ENCODE measurements around the gene FBXW8.
A peak's percentile ranks its signal among the peaks of the same experiment; 100 is the strongest.

Gene FBXW8

DNA sequence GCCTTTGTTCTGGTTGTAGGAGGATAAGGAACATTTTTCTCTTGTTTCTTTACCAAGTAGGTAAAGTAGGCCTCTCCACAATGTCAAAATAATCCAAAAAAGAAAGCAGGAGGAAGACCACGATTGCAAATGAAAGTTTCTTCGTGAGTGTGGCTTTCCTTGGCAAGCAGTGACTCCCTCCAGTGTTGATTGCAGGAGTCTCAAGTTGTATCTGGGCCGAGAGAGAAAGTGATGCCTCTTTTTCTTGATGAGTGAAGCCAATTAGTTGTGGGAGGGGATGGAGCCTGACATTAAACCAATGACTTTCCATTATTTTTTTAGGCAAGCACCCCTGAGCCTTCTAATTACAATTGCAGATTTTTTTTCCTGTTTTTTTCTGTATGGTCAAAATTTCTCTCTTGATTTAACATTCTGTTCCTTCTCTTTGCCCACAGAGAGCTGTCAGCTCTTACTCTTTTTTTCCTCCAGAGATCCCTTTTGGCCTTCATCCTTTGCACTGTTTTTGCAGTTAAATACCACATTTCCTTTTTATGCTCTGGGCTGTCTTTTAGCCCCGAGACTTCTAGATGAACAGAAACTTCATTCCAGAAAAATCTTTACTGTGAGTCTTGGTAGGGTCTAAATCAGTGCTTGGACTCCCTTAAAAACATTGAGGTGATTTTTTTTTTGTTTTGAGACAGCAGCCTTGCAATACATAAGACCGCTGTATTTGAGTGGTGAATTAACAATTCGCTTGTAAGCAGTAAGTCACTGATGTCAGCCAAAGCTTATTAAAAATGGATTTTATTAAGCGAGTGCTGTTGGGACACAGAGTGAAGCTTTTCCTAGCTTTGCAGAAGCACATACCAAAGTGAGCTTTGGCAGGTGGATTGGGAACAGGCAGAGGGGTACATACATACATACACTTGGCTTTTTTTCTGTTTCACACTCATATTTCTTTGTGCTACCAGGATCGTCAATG is 15.8 kb downstream of the FBXW8 start:
- DNase-seq: no peak

DNA sequence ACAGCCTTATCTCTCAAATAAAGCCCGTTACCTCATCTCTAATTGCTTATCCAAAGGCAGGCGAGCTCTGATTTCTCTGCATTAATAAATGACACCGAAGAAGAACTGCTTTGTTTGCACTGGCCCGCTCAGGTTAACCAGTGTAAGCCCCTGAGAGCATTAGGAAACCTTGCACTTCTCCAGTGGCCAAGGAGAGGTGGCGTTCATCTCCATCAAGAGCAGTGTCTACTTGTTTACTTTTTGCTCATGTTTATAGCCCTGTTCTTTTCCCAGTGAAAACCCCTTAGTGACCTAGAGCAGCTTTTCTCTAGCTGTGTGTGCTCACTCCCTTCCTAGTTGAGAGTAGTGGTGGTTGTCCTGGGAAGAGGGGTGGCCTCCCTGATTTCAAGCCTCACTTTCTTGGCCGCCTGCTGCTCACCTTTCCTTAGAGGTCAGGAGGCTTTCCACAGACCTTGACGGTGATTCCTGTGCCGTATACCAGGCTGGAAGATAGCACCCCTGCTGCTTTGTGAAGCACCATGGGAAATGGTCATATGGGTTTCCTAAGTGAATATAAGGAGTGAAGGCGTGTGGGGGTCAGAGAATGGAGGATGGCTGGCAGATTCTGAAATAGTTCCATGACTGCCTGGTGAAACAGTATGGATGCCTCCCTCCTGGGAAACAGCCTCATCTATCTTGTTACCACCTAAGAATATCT is 16.6 kb downstream of the FBXW8 start:
- DNase-seq: no peak

DNA sequence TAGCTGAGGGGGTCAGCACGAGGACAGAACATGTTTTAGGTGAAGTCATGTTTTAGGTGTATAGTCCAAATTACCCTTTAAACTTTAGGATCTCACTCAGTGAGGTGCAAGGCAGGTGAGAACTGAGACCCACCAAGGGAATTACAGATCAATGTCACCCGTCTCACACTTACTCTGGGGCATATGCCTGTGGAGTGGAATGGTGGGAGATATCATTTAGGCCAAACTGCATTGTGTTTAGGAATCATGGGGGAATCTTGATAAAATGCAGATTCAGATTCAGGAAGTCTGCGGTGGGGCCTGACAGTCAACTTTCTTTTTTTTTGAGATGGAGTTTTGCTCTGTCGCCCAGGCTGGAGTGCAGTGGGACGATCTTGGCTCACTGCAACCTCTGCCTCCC is 17.8 kb downstream of the FBXW8 start:
- no peak for DNase-seq

DNA sequence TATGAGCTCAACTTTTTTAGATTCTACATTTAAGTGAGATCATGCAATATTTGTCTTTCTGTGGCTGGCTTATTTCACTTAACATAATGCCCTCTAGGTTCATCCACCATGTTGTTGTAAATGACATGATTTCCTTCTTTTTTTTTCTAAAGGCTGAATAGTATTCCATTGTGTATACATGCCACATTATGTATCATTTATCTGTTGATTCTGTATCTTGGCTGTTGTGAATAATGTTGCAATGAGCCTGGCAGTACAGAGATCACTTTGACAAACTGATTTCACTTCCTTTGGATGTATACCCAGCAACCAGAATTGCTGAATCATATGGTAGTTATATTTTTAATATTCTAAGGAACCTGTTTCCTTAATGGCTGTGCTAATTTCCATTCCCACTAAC is 19.1 kb downstream of the FBXW8 start:
- no peak for DNase-seq

DNA sequence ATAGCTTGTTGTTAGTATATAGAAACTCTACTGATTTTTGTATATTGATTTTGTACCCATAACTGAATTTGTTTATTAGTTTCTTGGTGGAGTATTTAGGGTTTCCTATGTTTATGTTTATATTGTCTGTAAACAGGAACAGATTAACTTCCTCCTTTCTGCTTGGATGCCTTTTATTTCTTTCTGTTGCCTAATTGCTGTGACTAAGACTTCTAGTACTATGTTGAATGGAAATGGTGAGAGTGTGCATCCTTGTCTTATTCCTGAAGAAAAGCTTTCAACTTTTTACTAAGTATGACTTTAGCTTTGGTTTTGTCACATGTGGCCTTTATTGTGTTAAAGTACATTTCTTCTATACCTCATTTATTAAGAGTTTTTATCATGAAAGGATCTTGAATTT is 20.9 kb downstream of the FBXW8 start:
- no peak for DNase-seq

DNA sequence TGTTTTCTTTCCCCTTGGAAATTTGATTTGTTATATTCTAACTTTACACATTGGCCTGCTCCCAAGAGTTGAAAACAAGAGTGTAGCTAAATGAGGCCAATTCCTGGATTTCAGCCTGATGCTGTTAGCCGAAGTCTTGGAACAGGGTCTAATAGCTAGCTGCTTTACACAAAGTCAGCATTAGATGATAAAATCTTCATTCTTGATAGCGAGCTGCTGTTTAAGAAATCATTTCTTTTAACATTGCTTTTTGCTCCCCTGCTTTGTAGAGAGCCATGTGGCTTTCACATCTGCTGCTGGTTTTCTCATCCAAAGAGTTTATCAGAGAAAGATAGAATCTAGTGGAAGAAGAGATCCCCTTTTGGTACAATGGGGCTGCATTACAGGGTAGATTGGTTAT is 22.3 kb downstream of the FBXW8 start:
- DNase-seq: no peak

DNA sequence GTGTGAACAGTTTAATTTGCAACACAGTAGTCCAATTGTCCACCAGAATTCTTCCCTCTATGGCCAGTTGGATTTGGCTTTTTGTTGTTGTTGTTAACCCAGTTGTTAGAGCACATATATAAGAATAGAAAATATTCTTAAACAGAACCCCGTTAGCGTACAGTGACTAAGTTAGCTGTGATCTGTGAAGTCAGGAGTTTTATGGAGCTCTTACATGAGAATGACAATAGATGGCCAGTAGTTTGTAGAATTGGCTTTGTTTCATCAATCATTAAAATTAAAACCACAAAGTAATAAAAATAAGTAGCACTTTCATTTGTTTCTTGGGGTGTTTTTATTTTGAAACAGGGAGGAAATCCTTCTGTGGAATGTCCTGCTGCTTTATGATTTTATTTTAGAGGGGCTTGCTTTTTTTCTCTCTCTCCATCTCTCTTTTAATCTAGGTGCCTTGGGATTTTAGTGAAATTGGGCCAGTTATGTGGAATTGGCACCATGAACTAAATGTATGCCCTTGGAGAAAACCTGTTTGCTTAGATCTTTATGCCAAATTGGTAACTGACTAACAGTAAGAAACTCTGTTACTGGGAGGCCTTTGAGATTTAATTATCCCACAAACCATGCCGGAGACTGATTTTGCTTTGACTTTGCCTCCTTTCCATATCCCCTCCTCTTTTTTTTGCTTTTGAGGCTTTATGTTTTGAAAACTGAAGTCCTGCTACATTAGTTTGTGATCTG is 22.9 kb downstream of the FBXW8 start:
- no peak for DNase-seq

DNA sequence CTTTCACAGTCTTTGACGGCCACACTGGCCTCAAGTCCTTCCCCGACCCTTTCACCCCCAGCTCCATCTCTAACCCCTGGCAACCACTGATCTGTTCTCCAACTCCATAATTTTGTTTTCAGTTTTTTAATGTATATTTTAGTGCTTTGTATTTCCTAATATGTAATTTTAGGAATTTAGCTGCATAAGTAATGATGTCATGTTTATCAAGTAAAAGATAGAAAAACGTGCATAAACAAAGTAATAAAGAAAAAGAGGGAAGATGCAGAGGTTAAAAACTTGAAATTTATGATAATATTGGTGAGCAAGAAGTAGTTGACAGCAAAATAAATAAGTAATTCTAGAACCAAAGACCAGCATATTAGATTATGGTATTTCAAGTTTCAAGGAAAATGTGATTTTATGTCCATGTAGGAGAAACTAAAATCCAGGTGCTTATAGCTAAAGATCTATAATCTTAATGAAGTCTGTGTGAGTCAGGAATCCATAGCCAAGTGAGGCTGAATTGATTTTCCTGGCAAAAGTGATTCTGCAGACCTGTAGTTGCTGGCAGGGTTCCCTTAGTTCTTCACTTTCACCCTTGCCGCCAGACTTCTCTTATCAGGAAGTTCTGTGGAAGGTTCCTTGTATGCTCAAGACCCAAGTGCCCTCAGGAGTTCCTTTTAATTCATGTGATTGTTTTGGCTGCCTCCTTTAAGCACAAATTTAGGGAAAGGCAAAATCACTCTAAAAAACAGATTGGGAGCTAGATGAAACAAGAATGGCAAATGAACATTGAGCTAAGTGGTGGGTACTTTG is 24.4 kb downstream of the FBXW8 start:
- DNase-seq: peak; percentile 63

DNA sequence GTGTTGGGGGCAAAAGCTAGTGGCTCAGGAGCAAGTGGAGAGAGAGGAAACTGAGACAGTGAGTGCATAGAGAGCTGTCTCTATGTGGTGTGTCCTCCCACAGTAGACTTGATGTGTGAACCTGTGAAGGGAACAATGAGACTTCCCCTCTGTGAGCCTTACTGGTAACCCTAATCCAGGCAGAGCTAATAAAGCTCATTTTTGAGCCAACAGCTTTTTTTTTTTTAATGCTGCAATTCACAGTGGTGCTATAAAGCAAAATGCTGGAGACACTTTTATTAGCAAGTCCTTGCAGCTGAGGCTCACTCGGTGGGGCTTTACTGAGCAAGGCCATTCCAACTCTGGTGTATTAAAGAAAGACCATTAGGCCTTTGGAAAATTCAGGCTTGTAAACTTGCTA is 26.9 kb downstream of the FBXW8 start:
- DNase-seq: no peak

DNA sequence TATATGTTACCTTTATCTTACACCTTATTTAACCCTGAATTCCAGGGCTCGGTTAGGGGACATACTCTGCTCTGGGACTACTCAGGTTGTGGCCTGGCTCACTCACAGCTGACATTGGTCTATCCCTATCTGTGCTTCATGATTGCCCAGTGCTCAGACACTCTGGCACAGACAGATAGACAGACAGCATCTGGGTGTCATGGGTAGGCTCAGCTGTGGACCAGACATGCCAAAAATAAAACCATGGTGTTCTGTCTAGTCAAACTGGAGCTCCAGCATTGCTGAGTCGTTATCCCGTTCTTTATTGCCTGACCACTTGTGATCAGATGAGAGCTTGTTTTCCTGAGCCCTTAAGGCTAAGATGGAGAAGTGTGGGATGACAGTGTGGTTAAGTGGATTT is 29.0 kb downstream of the FBXW8 start:
- DNase-seq: peak; percentile 13

DNA sequence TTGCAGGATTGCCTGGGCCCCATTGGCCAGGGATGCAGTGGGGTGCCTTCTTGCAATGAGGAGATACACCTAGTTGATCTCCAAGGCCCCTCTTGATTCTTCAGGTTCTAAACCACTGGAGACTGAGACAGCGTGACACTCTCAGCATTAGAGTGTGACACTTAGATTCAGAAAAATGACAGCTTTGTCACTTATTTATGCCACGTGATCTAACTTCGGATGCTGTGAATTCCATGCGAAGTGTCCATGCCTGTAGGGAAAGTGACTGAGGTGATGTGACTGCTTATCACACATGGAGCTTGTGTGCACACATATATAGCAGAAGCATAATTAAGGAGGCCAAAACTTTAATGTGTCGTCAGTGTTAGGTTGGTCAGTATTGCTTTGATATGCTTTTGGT is 30.4 kb downstream of the FBXW8 start:
- no peak for DNase-seq

DNA sequence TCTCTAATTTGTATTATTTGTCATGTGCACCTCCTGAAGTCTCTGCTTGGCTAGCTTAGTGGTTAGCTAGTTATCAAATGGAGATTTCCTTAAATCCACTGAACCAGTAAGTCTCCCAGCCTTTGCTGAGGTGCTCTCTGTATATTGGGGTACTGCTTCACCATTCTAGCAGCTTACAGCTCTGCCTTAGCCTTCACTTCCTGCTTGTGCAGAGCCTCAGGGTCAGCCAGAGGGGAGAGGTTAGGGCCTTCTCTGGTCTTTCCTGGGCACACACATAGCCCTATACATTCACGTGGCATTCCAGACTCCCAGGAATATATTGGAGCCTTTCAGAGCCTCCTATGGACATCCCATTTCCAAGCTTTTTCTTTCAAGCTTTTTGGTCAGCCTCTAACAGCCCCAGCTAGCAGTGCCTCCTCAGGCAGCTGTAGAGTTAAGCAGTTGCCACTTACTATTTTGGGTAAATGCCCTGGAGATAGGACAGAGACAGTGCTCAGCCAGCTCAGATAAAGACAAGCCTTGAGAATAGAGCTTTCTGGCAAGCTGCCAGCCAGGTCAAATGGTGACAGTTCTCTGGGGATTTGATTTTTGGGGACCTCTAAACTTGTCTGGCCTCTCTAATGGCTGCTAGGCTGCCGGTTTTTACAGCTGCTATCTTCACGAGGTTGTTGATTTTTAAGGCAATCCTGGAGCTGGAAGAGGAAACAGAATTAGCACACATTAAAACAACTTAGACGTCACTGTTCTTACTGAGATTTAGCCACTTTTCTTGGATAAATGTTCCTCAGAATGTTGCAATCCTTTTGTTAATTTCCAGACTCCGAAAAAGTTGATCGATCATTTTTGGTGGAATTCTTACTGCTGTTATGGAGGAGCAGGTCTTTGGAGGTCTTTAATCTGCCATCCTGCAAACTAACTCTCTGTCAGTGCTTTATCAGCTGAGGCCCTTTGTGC is 32.9 kb downstream of the FBXW8 start:
- DNase-seq: no peak

DNA sequence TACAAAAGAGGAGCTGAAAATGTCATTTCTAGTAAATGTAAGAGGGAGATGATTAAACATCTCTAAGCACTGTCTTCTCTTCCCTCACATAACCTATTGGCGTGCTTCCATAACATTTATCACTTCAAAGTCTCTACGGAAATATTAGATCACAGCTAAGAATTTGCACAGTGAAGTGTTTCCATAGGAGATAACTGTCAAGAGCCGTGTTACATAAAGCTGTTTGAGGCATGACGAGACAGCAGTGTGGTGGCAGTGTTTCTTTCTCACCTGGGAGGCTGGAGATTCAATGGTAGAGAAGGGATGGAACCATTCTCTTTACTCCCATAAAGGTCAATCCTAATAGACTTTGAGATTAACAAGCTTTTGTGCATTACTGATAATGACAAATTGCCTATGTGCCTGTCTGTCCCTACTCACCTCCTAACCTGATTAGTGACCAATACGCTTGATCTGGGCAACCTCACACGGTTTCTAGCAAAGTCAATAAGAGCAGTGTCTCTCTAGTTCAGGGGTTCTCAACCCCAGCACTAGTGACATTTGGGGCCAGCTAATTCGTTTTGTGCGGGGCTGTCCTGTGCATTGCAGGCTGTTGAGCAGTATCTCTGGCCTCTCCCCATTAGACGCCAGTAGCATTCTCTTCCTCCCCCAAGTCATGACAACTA is 35.3 kb downstream of the FBXW8 start:
- no peak for DNase-seq

DNA sequence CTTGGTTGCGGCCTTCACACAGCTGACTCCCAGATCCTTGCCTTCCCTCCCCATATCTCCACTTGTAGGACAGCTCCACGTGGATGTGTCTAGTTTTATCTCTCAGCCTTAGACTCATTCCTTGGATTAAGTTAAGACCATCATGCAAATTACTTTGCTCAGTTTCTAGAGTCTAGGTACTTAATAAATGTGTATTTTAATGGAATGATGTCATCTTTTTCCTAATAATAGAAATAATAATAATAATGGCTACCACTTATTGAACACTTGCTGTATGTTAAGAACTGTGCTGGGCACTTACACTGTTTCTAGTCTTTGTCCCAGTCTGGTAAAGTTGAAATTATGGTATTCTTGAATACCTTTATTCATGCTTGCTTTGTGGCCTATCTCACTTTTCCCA is 37.5 kb downstream of the FBXW8 start:
- DNase-seq: no peak

DNA sequence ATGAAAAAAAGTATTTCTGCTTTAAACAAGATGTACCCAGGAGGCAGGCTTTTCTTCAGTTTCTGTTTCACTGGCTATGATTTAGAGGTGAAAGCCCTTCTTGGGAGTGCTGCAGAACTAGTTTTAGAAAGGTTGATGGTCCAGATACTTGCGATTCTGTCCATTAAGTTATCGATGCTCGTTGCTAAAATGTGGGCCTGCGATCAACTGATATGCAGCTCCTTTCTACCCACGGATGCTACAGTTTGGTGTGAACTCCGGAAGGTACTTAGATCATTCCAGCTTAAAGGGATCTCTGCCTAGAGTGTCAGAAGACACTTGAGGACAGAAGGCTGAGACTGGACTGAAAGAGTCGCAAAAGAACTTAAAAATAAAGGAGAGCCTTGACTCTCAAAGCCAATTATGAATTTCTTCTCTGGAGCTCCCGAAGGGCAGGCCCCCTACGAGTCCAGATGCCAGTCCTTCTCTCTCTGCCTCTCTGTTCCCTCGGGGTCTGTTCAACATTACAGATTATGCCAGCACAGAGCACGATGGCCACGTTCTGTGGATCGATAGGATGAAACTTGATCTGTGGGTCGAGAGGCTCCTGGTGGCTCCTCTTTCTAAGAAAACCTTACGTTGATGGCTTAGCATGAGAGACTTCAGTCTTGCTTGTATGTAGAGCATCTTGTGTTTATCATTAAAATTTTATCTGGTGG is 40.0 kb downstream of the FBXW8 start:
- DNase-seq: no peak

DNA sequence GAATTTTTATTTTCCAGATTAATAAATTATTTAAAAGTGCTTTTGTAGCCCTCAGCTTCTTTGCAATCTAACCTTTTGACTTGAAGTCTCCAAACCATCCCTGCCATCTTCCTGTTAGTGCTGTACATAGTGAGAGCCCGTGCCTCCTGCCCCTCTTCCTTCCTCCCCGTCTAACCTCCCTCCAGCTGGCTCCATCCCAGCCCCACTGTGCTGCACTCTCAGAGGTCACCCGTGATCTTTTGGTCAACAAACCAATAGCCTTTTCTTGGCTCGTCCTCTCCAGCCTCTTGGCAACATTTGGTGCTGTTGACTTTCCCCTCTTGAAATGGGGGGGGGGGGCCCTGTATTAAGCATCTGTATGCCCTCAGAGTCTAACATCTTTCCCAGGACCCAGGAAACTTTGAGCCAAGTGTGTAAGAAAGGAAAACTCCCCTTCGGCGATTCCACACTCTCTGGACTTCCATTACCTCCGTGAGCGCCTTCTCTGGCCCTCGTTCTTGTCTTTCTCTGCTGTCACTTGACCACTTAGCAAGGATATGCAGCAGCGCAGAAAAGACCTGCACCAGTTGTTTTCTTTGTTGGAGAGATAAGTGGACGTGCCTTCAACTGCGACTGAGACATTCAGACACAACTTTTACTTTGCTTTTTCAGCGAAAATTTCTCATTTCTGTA is 44.1 kb downstream of the FBXW8 start:
- no peak for DNase-seq

DNA sequence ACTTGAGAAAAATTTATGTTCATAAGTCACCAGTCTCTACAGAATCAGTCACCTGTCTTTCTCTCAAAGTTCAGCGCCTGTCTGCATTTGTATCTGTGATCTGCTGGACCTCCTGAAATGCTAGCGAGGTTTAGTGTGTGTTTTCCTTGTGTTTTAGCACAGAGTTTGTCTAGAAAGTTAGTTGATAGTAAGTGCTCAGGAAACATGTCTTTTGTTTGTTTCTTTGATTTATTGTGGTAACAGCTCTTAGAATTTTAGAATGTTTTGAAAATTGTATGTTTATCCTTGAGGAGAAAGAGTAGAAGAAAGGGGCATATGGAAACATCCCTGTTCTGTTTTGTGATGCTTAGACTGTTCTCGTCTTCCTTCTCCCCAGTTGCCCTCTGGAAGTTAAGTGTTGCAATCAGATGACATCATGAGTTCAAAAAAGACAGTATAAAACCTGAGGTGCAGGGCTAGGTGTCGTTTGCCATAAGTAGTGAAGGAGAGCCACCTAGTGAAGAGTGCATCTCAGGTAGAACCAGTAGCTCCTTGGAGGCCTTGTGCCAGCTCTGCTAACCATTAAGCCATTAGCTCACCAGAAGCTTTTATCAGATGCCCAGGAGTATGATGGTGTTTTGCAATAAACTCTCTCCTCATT is 44.8 kb downstream of the FBXW8 start:
- DNase-seq: peak; percentile 53

DNA sequence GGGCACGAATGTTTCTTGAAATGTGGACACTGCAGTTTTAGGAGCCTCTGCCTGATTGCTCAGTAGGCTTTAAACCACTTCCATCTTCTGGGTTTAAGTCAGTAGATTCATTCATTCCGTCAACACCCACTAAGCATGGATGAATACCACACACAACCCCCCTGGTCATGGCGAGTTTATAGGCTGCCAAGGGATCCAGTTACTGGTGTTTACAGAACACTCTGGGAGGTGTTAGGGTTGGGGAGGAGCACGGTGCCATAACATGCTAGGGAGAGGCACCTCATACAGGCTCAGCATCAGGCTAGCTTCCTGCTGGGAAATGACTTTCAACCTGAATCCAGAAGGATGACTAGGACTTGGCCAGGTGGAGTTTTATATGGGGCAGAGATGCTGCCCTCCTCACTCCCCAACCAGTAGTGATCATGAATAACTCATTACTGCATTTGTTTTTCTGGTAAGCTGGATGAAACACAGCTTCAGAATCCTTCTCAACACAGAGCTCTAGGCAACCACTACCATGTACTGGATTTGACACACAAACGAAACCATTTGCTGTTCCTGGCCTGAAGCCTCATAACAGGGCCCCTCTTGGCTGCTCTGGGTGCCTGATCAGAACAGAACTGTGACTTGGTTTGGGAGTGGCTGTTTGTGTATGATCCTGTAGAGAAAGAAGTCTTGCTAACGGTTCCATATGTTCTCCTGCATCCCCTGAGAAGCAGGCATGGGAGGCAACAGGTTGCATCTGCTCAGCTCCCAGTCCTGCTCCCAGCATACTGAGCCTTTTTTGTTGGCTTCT is 47.9 kb downstream of the FBXW8 start:
- no peak for DNase-seq

DNA sequence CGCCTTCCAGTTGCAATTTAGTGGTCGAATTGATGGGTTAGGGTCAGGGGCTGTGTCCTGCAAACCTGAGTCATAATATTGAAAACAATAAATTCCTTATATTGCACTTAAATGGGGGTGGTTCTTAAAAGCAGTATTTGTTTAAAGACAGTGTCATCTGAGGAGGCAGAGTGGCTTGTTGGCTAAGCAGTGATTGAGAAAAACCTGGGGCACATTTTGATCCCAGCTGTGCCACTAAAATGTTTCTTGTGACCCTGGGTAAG is 48.4 kb downstream of the FBXW8 start:
- DNase-seq: no peak

Data from OCI-M1 (cell line).